Esophagus squamous epithelium (tissue), 4 donors: ENCODE data around the gene COPG1.
A peak's percentile ranks its signal among the peaks of the same experiment; 100 is the strongest.

Experiments used
- POLR2A ChIP-seq, 4 donors: fragments of 450-650 bp; IDR thresholded peaks; one replicate each; pipeline ENCODE4 v1.6.1; 2017; ENCODE audit warnings: antibody characterized with exemption in 4 of 4, mild to moderate bottlenecking in 4 of 4, moderate library complexity in 3 of 4
- TF ChIP-seq, protein P1 (sequence below), 6 experiments: fragments of 450-650 bp in 4 of 6; fragments of 200-600 bp in 2 of 6; sonication (generic) in 2 of 6; IDR thresholded peaks; one replicate each; pipeline ENCODE4 v1.5.1; 2016 to 2019; ENCODE audit warnings: antibody characterized with exemption in 6 of 6, mild to moderate bottlenecking in 4 of 6, moderate library complexity in 4 of 6

DNA sequence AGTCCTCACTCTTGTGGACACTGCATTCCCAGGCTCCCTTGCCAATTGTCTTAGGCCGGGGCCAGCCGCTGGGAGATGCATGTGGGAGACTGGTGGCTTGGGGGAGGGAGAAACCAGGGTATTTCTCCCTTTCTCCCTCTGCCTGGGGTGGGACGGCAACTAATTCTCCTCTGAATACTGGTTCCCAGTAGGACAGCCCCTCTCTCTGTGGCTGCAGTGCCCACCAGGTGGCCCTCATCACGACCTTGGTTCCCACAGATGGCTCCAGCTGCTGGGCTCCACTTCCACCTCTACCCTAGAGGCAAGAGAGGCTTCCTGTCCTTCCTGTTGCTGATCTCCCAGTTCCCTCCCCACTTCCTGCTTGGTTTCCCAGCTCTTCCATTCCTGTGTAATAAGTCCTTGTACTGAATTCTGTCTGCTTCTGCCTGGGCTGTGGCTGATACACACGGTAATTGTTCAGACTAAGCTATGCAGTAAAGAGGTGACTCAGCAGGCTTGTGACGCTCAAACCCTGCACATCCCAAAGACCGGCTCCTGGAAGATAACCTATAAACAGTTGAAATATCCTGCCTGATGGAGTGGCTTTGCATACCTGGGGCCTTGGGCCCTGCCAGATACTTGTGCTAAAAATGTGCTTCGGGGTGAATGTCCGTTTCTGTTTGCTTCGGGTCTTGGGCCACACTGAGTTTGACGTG lies 20.4 kb upstream of the COPG1 start:
- TF ChIP-seq, protein P1, sequence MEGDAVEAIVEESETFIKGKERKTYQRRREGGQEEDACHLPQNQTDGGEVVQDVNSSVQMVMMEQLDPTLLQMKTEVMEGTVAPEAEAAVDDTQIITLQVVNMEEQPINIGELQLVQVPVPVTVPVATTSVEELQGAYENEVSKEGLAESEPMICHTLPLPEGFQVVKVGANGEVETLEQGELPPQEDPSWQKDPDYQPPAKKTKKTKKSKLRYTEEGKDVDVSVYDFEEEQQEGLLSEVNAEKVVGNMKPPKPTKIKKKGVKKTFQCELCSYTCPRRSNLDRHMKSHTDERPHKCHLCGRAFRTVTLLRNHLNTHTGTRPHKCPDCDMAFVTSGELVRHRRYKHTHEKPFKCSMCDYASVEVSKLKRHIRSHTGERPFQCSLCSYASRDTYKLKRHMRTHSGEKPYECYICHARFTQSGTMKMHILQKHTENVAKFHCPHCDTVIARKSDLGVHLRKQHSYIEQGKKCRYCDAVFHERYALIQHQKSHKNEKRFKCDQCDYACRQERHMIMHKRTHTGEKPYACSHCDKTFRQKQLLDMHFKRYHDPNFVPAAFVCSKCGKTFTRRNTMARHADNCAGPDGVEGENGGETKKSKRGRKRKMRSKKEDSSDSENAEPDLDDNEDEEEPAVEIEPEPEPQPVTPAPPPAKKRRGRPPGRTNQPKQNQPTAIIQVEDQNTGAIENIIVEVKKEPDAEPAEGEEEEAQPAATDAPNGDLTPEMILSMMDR (IDR thresholded peaks at IDR 0.05): peak in 1 of 6 experiments; percentile 14
- TF ChIP-seq POLR2A (IDR thresholded peaks at IDR 0.05): no peak
